MCF 10A (cell line): ENCODE data around the gene DIPK1A. TPM values are rescaled to one million over a fixed set of nuclear protein-coding genes. Genes with fewer than 3 reads are reported as not detected.

Source experiments
- BruUV-seq: library from RNA; stranded (reverse); fragments of 400-500 nt; replicated peaks from 2 replicates; lab custom pipeline; 2021; lab: Mats Ljungman, UMichigan
- CTCF ChIA-PET: fragments of 300-600 bp; sonication (Branson Sonifier 250); formaldehyde crosslinking; extraction: SDS; loops from one replicate; lab custom pipeline; 2021; ENCODE audit warnings: antibody characterized with exemption, inconsistent platforms; lab: Yijun Ruan, JAX
- POLR2A ChIA-PET: fragments of 300-600, 350-650 bp; sonication (Branson Sonifier 250); formaldehyde crosslinking; extraction: SDS; loops from one replicate; lab custom pipeline; 2020; ENCODE audit warnings: antibody characterized with exemption, inconsistent platforms; lab: Yijun Ruan, JAX
- DNase-seq: peaks from one replicate; pipeline ENCODE4 v3.0.0-alpha.2; 2018; ENCODE audit not compliant: unreplicated experiment
- H3K27ac Mint-ChIP-seq: one replicate; pipeline ENCODE4 v1.8.0; 2022; ENCODE audit warnings: mild to moderate bottlenecking, low read depth, mixed read lengths; ENCODE audit not compliant: unreplicated experiment
- H3K27me3 Mint-ChIP-seq: one replicate; pipeline ENCODE4 v1.8.0; 2022; ENCODE audit warnings: mixed read lengths; ENCODE audit not compliant: insufficient read depth, unreplicated experiment
- H3K36me3 Mint-ChIP-seq: one replicate; pipeline ENCODE4 v1.8.0; 2022; ENCODE audit warnings: mild to moderate bottlenecking, moderate library complexity, mixed read lengths; ENCODE audit not compliant: insufficient read depth, unreplicated experiment
- H3K4me1 Mint-ChIP-seq: one replicate; pipeline ENCODE4 v1.8.0; 2022; ENCODE audit warnings: mixed read lengths; ENCODE audit not compliant: insufficient read depth, unreplicated experiment
- H3K4me3 Mint-ChIP-seq: one replicate; pipeline ENCODE4 v1.8.0; 2022; ENCODE audit warnings: mild to moderate bottlenecking, moderate library complexity, mixed read lengths; ENCODE audit not compliant: unreplicated experiment
- H3K9me3 Mint-ChIP-seq: one replicate; pipeline ENCODE4 v1.8.0; 2022; ENCODE audit warnings: mixed read lengths; ENCODE audit not compliant: unreplicated experiment
- intact Hi-C: fragments of 100-400 bp; cut with micrococcal nuclease; formaldehyde crosslinking; loops from 2 replicates; pipeline ENCODE4 v1.14.1; 2022
- total RNA-seq: library from RNA; stranded (reverse); gene quantifications from 2 replicates; pipeline ENCODE4 v1.2.3, GENCODE V29; 2022
- TF ChIP-seq, protein P1 (sequence below): fragments of 200-600 bp; IDR thresholded peaks from one replicate; pipeline ENCODE4 v1.8.0; 2022; ENCODE audit warnings: antibody characterized with exemption, mild to moderate bottlenecking; ENCODE audit not compliant: unreplicated experiment

DIPK1A gene
- total RNA-seq, 1 experiment from 2014 or later, result 3.8 TPM

DNA sequence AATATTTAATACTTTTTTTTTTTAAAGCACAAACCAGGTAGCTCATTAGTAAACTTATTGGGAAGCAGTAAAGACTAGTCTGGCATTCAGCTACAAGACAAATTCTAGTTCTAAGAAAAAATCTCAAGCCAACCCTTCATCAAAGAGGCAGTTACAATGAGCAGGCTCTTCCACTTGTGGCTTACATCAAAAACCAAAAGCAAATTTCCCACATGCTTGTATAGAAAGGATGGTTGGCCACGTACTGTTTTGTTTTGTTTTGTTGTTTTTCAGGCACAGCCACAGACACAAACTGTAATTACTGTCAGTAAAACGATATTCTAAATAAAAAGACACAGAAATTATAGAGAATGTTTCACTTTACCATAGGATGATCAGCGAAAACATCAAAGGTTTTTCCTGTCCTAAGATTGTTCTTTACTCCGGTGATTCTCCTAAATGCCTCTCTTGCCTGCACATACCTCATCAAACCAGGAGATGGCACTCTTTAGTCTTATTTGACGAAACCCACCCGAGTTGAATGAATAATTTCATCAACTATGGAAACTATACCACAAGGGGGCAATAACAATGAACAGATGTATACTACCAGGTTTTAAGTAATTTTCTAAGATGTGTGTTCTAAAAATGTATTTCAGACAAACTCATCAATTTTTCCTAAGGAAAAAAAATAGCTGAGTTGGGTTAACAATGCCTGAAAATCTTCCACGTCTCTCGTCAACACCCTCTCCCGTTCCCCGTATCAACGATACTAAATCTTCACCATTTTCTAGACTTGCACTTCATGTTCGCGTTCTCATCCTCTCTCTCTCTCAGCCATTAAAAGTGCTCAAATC lies 102.5 kb downstream of the DIPK1A start:
- H3K4me3 Mint-ChIP-seq, result no peak overlapping the region
- TF ChIP-seq, protein P1, sequence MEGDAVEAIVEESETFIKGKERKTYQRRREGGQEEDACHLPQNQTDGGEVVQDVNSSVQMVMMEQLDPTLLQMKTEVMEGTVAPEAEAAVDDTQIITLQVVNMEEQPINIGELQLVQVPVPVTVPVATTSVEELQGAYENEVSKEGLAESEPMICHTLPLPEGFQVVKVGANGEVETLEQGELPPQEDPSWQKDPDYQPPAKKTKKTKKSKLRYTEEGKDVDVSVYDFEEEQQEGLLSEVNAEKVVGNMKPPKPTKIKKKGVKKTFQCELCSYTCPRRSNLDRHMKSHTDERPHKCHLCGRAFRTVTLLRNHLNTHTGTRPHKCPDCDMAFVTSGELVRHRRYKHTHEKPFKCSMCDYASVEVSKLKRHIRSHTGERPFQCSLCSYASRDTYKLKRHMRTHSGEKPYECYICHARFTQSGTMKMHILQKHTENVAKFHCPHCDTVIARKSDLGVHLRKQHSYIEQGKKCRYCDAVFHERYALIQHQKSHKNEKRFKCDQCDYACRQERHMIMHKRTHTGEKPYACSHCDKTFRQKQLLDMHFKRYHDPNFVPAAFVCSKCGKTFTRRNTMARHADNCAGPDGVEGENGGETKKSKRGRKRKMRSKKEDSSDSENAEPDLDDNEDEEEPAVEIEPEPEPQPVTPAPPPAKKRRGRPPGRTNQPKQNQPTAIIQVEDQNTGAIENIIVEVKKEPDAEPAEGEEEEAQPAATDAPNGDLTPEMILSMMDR, result peak; percentile 88
- no peak overlapping the region for H3K27ac Mint-ChIP-seq
- H3K4me1 Mint-ChIP-seq, result peaks cover 7% of the 10 kb centered on the region
- H3K27me3 Mint-ChIP-seq, result no peaks in the 10 kb centered on the region
- H3K9me3 Mint-ChIP-seq, result no peaks in the 10 kb centered on the region
- POLR2A ChIA-PET, result interaction anchor here (0.6 to 2.6 kb wide), 11 partner anchors 19 to 203 kb away, joined by 3 to 13 read pairs (median 5); partner anchors contain the start of gene DIPK1A
- BruUV-seq, result no TSS peak
- intact Hi-C loops, result loop anchor here (1.0 kb wide), 3 partner anchors 102 to 204 kb away; no protein-coding TSS in a partner anchor
- CTCF ChIA-PET, result interaction anchor here (0.5 to 8.3 kb wide), 73 partner anchors 9 to 1591 kb away, joined by 3 to 175 read pairs (median 4); partner anchors contain the start of gene DIPK1A
- DNase-seq, result peak; percentile 82
- H3K36me3 Mint-ChIP-seq, result no peaks in the 10 kb centered on the region

DNA sequence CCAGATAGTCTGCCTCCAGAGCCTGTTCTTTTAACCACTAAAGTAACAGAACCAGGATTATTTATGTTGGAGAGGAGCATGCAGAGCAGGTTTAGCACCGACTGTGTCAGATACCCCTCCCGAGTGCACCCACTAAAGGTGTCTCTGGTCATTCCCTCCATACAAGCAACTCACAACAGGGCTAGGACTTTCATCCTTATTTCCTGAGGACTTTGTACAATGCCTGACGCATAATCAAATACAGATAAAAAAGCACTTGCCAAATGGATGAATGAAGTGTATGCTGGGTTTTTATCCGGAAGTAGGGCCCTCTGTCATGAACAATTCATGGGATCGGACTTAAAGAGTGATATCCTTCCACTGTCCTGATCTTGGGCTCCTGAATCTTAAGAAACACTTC lies 103.4 kb downstream of the DIPK1A start:
- H3K9me3 Mint-ChIP-seq, result no peaks in the 10 kb centered on the region
- intact Hi-C loops, result no loop called here
- no peaks in the 10 kb centered on the region for H3K36me3 Mint-ChIP-seq
- BruUV-seq, result no TSS peak
- H3K27ac Mint-ChIP-seq, result no peak overlapping the region
- TF ChIP-seq, protein P1, result no peak
- ChIA-PET CTCF (interaction anchor here (0.5 to 8.3 kb wide), 27 partner anchors 8 to 274 kb away, joined by 3 to 175 read pairs (median 4); partner anchors contain the start of gene DIPK1A), POLR2A (interaction anchor here (0.8 to 2.6 kb wide), 6 partner anchors 52 to 136 kb away, joined by 3 to 13 read pairs (median 5); partner anchors contain the start of gene DIPK1A)
- H3K4me3 Mint-ChIP-seq, result no peak overlapping the region
- DNase-seq, result no peak
- H3K4me1 Mint-ChIP-seq, result peaks cover 7% of the 10 kb centered on the region
- no peaks in the 10 kb centered on the region for H3K27me3 Mint-ChIP-seq

DNA sequence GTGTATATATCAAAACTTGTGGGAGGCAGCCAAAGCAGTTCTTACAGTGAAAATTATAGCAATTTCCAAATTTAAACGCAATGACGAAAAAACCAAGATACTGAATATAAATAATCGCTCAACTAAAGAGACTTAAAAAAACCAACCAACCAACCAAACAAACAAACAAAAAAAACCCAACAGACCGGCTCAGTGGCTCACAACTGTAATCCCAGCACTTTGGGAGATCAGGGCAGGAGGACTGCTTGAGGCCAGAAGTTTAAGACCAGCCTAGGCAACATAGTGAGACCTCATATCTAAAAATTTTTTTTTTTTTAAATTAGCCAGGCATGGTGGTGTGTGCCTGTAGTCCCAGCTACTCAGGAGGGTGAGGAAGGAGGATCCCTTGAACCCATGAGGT lies 106.0 kb downstream of the DIPK1A start:
- Mint-ChIP-seq H3K4me1 (peaks cover 7% of the 10 kb centered on the region), H3K27me3 (no peaks in the 10 kb centered on the region), H3K36me3 (no peaks in the 10 kb centered on the region), H3K4me3 (no peak overlapping the region), H3K27ac (no peak overlapping the region), H3K9me3 (no peaks in the 10 kb centered on the region)
- CTCF ChIA-PET, result interaction anchor here (0.9 to 8.3 kb wide), 6 partner anchors 12 to 139 kb away, joined by 4 to 175 read pairs (median 5); partner anchors contain the start of gene DIPK1A
- POLR2A ChIA-PET, result interaction anchor here (0.6 kb wide), 1 partner anchor 78 kb away, joined by 3 read pairs; no protein-coding TSS in a partner anchor
- no TSS peak for BruUV-seq
- intact Hi-C loops, result no loop called here
- no peak for DNase-seq
- TF ChIP-seq, protein P1, result no peak
